Aorta (tissue), 5 donors: ENCODE data around the gene NR3C2. TPM values are rescaled to one million over a fixed set of nuclear protein-coding genes. Genes with fewer than 3 reads are reported as not detected.

Experiments
- ATAC-seq: fragments of 200-7000 bp; cut with Tn5 transposase; one replicate; pipeline ENCODE4 v1.9.1; 2022; ENCODE audit warnings: moderate library complexity; ENCODE audit not compliant: low FRiP score
- DNase-seq, 2 donors: peaks; one replicate each; pipeline ENCODE4 v3.0.0-alpha.2; 2020
- H3K27ac ChIP-seq, 2 donors: one replicate each; pipeline ENCODE4 v1.5.1; 2013; ENCODE audit warnings: low read length in 2 of 2, mild to moderate bottlenecking in 2 of 2, moderate library complexity in 2 of 2, control low read depth in 1 of 2, inconsistent platforms in 1 of 2, low read depth in 1 of 2
- H3K27me3 ChIP-seq, 2 donors: one replicate each; pipeline ENCODE4 v1.6.1; 2013; ENCODE audit warnings: control low read depth in 1 of 2, low read length in 1 of 2, mild to moderate bottlenecking in 1 of 2, moderate library complexity in 1 of 2; ENCODE audit not compliant: insufficient read depth in 2 of 2, control insufficient read depth in 1 of 2
- H3K36me3 ChIP-seq, 2 donors: one replicate each; pipeline ENCODE4 v1.6.1; 2013; ENCODE audit warnings: control low read depth in 1 of 2, low read length in 1 of 2, mild to moderate bottlenecking in 1 of 2; ENCODE audit not compliant: insufficient read depth in 2 of 2, control insufficient read depth in 1 of 2
- H3K4me1 ChIP-seq, 2 donors: one replicate each; pipeline ENCODE4 v1.6.1; 2013; ENCODE audit warnings: low read length in 2 of 2, control low read depth in 1 of 2, mild to moderate bottlenecking in 1 of 2, moderate library complexity in 1 of 2; ENCODE audit not compliant: insufficient read depth in 2 of 2, control insufficient read depth in 1 of 2
- H3K4me3 ChIP-seq, 2 donors: one replicate each; pipeline ENCODE4 v1.5.1; 2013; ENCODE audit warnings: low read length in 2 of 2, control low read depth in 1 of 2, mild to moderate bottlenecking in 1 of 2
- H3K9me3 ChIP-seq: one replicate; pipeline ENCODE4 v1.6.1; 2013; ENCODE audit warnings: mild to moderate bottlenecking, low read length; ENCODE audit not compliant: control insufficient read depth
- WGBS, 2 donors: extraction: QIAGEN DNeasy Blood & Tissue Kit; methylation state at CpG; one replicate each; pipeline ENCODE4 v1.1.7; 2013; 5-methylcytosine and 5-hydroxymethylcytosine counted together
- intact Hi-C, 2 donors: fragments of 100-400 bp; cut with DNase I; formaldehyde crosslinking; loops; one replicate each; pipeline versions ENCODE4 v1.14.2 to v1.15.0; 2022
- polyA plus RNA-seq, 2 donors: library from polyadenylated mRNA; stranded (reverse); fragments of 200-250 nt; gene quantifications; one replicate each; pipeline ENCODE4 v1.2.3, GENCODE V29; 2013
- total RNA-seq, 2 donors: library from RNA; stranded (reverse); fragmentation: NEBNext Ultra II Directional; extraction: Animal tissue kit (Norgen Biotek cat#: 25700); gene quantifications; one replicate each; pipeline ENCODE4 v1.2.1, GENCODE V29; 2021
- donor health status: healthy with polysubstance abuse.
- donor health status: Bipolar disorder and iron deficiency.
- donor health status: DM: no; HTN: no; CAD: no.
- donor health status: DM: no; HTN: no; CAD: no.
- donor health status: DM: yes; HTN: yes; CAD: no.

The NR3C2 gene
- total and polyA plus RNA-seq, 4 donors: 3.4 to 22.9 (median 6.9) TPM

GRCh38 chr4:148300877-148301276 lies 141.3 kb downstream of the NR3C2 start:
- Histone ChIP-seq H3K4me3 (no peak overlapping the region), H3K4me1 (no peaks in the 10 kb centered on the region), H3K27ac (no peak overlapping the region), H3K27me3 (no peaks in the 10 kb centered on the region), H3K36me3 (no peaks in the 10 kb centered on the region), H3K9me3 (no peaks in the 10 kb centered on the region)
- DNase-seq: no peak
- 92 to 93% methylated on average over 1 of the region's 1 CpG for WGBS, 2 donors
- intact Hi-C loops: no loop called here
- no peak for ATAC-seq

- intact Hi-C loops: no loop called here
- DNase-seq (no peak), ATAC-seq (no peak)
- Histone ChIP-seq H3K36me3 (no peaks in the 10 kb centered on the region), H3K27me3 (no peaks in the 10 kb centered on the region), H3K4me1 (no peaks in the 10 kb centered on the region), H3K27ac (no peak overlapping the region), H3K4me3 (no peak overlapping the region), H3K9me3 (no peaks in the 10 kb centered on the region)
- 95 to 98% methylated on average over 9 of the region's 9 CpGs for WGBS, 2 donors
Observed at GRCh38 chr4:148299337-148299736, 142.9 kb downstream of the NR3C2 start.

- H3K4me3 ChIP-seq: no peak overlapping the region
- no peaks in the 10 kb centered on the region for H3K9me3 ChIP-seq
- WGBS, 2 donors: 94 to 95% methylated on average over 2 of the region's 2 CpGs
- intact Hi-C loops: no loop called here
- no peaks in the 10 kb centered on the region for H3K27me3 ChIP-seq
- no peak overlapping the region for H3K27ac ChIP-seq
- ATAC-seq: no peak
- no peaks in the 10 kb centered on the region for H3K4me1 ChIP-seq
- no peaks in the 10 kb centered on the region for H3K36me3 ChIP-seq
- no peak for DNase-seq
Observed at GRCh38 chr4:148296498-148296897, 145.7 kb downstream of the NR3C2 start.

GRCh38 chr4:148295642-148296041 lies 146.6 kb downstream of the NR3C2 start:
- DNase-seq: no peak
- no peak for ATAC-seq
- Histone ChIP-seq H3K27me3 (no peaks in the 10 kb centered on the region), H3K9me3 (no peaks in the 10 kb centered on the region), H3K4me3 (no peak overlapping the region), H3K36me3 (no peaks in the 10 kb centered on the region), H3K27ac (no peak overlapping the region), H3K4me1 (no peaks in the 10 kb centered on the region)
- WGBS, 2 donors: 97% methylated on average over 1 of the region's 1 CpG
- intact Hi-C loops: no loop called here

- no peaks in the 10 kb centered on the region for H3K4me1 ChIP-seq
- H3K9me3 ChIP-seq: no peaks in the 10 kb centered on the region
- no peaks in the 10 kb centered on the region for H3K36me3 ChIP-seq
- no peaks in the 10 kb centered on the region for H3K27me3 ChIP-seq
- H3K4me3 ChIP-seq: no peak overlapping the region
- 89 to 92% methylated on average over 1 of the region's 1 CpG for WGBS, 2 donors
- no peak for DNase-seq
- ATAC-seq: no peak
- intact Hi-C loops: no loop called here
- no peak overlapping the region for H3K27ac ChIP-seq
Observed at GRCh38 chr4:148293571-148293970, 148.6 kb downstream of the NR3C2 start.

- H3K27me3 ChIP-seq: no peaks in the 10 kb centered on the region
- ATAC-seq: no peak
- no peak for DNase-seq
- 88 to 94% methylated on average over 1 of the region's 1 CpG for WGBS, 2 donors
- no peak overlapping the region for H3K27ac ChIP-seq
- no peak overlapping the region for H3K4me3 ChIP-seq
- no peaks in the 10 kb centered on the region for H3K4me1 ChIP-seq
- H3K36me3 ChIP-seq: no peaks in the 10 kb centered on the region
- no peaks in the 10 kb centered on the region for H3K9me3 ChIP-seq
- intact Hi-C loops: no loop called here
Observed at GRCh38 chr4:148292686-148293085, 149.5 kb downstream of the NR3C2 start.

- Histone ChIP-seq H3K9me3 (no peaks in the 10 kb centered on the region), H3K27ac (no peak overlapping the region), H3K27me3 (no peaks in the 10 kb centered on the region), H3K4me3 (no peak overlapping the region), H3K36me3 (no peaks in the 10 kb centered on the region), H3K4me1 (no peaks in the 10 kb centered on the region)
- 90 to 94% methylated on average over 4 of the region's 4 CpGs for WGBS, 2 donors
- intact Hi-C loops: no loop called here
- ATAC-seq (no peak), DNase-seq (no peak)
Observed at GRCh38 chr4:148289740-148290139, 152.5 kb downstream of the NR3C2 start.

- DNase-seq: no peak
- Histone ChIP-seq H3K4me1 (peaks cover 0 to 2% of the 10 kb centered on the region in 2 donors), H3K4me3 (no peak overlapping the region), H3K9me3 (no peaks in the 10 kb centered on the region), H3K27ac (no peak overlapping the region), H3K27me3 (no peaks in the 10 kb centered on the region), H3K36me3 (no peaks in the 10 kb centered on the region)
- ATAC-seq: no peak
- 4 to 12% methylated on average over 3 of the region's 3 CpGs for whole genome bisulfite sequencing, 2 donors
- intact Hi-C loops: no loop called here
Observed at GRCh38 chr4:148288448-148288847, 153.8 kb downstream of the NR3C2 start.

- Histone ChIP-seq H3K36me3 (no peaks in the 10 kb centered on the region), H3K4me3 (no peak overlapping the region), H3K27me3 (no peaks in the 10 kb centered on the region), H3K27ac (no peak overlapping the region), H3K4me1 (peaks cover 0 to 2% of the 10 kb centered on the region in 2 donors), H3K9me3 (no peaks in the 10 kb centered on the region)
- intact Hi-C loops: no loop called here
- no peak for ATAC-seq
- 58 to 59% methylated on average over 1 of the region's 1 CpG for WGBS, 2 donors
- DNase-seq: no peak
Observed at GRCh38 chr4:148287111-148287510, 155.1 kb downstream of the NR3C2 start.
